ENCODE measurements around the gene SLC29A2. TPM values are rescaled to one million over a fixed set of nuclear protein-coding genes. Genes with fewer than 3 reads are reported as not detected.

SLC29A2 gene
- total RNA-seq, 6 donors from 2014 or later = 8.3 to 20.5 (median 13.1) TPM

DNA sequence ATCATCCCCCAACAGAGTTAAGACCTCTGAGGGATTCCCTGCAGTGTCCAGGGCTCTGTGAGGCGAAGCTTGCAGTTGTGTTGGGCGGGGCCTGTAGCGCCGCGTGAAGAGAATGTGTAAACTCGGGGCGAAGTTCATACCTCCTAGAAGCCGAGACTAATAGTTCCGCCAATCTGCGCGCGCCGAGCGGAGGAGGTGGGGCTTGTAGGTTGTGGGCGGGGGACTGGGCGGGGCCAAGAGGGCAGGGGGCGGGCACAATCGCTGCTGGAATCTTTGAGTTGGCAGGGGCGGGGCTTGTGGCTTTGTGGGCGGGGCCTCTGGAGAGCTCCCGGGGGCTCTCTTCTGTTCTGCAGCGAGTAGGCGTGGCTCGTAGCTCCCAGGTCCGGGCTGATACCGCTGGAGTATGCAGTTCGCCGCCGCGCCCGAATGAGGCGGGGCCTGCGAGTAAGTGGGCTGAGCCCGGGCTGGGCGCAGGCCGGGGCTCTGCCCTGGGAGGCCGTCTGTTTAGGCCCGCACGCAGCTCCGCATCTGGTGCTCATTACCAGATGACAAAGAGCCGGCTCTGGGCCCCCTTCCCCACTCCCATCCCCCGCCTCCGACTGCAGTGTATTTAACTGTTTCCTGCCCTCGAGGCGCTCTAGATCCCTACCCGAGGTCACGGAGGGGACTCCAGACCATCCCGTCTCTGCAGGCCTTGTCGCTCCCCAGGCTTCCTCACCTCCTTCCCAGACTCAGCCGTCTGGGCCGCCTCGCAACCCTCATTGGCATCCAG, 58.8 kb downstream of the SLC29A2 start:
- H3K9me3 ChIP-seq = no peaks in the 10 kb centered on the region
- WGBS, 2 donors = 0 to 3% methylated on average over 4 to 44 of the region's 52 CpGs
- no peaks in the 10 kb centered on the region for H3K27me3 ChIP-seq
- peaks cover 24 to 32% (median 26%) of the 10 kb centered on the region in 4 donors for H3K4me1 ChIP-seq
- H3K27ac ChIP-seq = peak overlapping the region; percentile 82 to 90 (median 86)
- ATAC-seq (ENCODE audit: low FRiP score in 2 of 2) (peak; percentile 91 to 96), DNase-seq (peak; percentile 99 to 100)
- TF ChIP-seq EP300 (IDR thresholded peaks at IDR 0.05) = no peak
- peak; percentile 6 to 55 for TF ChIP-seq POLR2AphosphoS5 (IDR thresholded peaks at IDR 0.05)
- TF ChIP-seq, protein P1, sequence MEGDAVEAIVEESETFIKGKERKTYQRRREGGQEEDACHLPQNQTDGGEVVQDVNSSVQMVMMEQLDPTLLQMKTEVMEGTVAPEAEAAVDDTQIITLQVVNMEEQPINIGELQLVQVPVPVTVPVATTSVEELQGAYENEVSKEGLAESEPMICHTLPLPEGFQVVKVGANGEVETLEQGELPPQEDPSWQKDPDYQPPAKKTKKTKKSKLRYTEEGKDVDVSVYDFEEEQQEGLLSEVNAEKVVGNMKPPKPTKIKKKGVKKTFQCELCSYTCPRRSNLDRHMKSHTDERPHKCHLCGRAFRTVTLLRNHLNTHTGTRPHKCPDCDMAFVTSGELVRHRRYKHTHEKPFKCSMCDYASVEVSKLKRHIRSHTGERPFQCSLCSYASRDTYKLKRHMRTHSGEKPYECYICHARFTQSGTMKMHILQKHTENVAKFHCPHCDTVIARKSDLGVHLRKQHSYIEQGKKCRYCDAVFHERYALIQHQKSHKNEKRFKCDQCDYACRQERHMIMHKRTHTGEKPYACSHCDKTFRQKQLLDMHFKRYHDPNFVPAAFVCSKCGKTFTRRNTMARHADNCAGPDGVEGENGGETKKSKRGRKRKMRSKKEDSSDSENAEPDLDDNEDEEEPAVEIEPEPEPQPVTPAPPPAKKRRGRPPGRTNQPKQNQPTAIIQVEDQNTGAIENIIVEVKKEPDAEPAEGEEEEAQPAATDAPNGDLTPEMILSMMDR (IDR thresholded peaks at IDR 0.05) = no peak
- peak in 1 of 4 donors; percentile 47 for TF ChIP-seq POLR2A (IDR thresholded peaks at IDR 0.05)
- H3K4me3 ChIP-seq = peak overlapping the region; percentile 54 to 72 (median 66)
- H3K36me3 ChIP-seq = no peaks in the 10 kb centered on the region

Small RNA genes lying within 50 kb of the gene (small RNA-seq; reads per million reads assigned to genes)
- gene RF00017 (0 reads per million in 4 donors), gene RNU1-84P (0 reads per million in 4 donors)

Other genes starting within 250 kb of the SLC29A2 start
- gene KLC2, start 114.1 kb downstream of the SLC29A2 start, total RNA-seq = 10 to 100 TPM; 24.1 to 41.0 (median 34.4) TPM
- 100 to 1,000 TPM in 5 of 6 donors, 10 to 100 TPM in 1; 34.6 to 173 (median 122) TPM for gene RAB1B, start 103.1 kb downstream of the SLC29A2 start, total RNA-seq
- 1 to 10 TPM in 4 of 6 donors, not detected in 2; 1.4 to 2.0 (median 1.6) TPM for gene CNIH2, start 93.6 kb downstream of the SLC29A2 start, total RNA-seq
- gene YIF1A, start 82.6 kb downstream of the SLC29A2 start, total RNA-seq = 100 to 1,000 TPM in 1 of 6 donors, 10 to 100 TPM in 5; 25.1 to 107 (median 68.2) TPM
- 1 to 10 TPM in 1 of 6 donors, under 1 TPM in 1, not detected in 4; 0.29 to 1.9 TPM for gene TMEM151A, start 79.9 kb downstream of the SLC29A2 start, total RNA-seq
- gene CD248, start 54.7 kb downstream of the SLC29A2 start, total RNA-seq = 10 to 100 TPM in 2 of 6 donors, 1 to 10 TPM in 3, under 1 TPM in 1; 0.59 to 85.6 (median 6.5) TPM
- 10 to 100 TPM in 1 of 6 donors, 1 to 10 TPM in 5; 5.2 to 19.0 (median 8.9) TPM for gene RIN1, start 35.3 kb downstream of the SLC29A2 start, total RNA-seq
- 10 to 100 TPM; 34.8 to 63.8 (median 37.1) TPM for gene BRMS1, start 26.7 kb downstream of the SLC29A2 start, total RNA-seq
- 10 to 100 TPM; 15.7 to 48.9 (median 27.4) TPM for gene B4GAT1, start 24.1 kb downstream of the SLC29A2 start, total RNA-seq
- gene NPAS4, start 49.3 kb upstream of the SLC29A2 start, total RNA-seq = not detected
- 10 to 100 TPM; 25.3 to 44.8 (median 33.0) TPM for gene MRPL11, start 67.1 kb upstream of the SLC29A2 start, total RNA-seq
- gene PELI3, start 95.1 kb upstream of the SLC29A2 start, total RNA-seq = 10 to 100 TPM; 14.9 to 19.6 (median 16.9) TPM
- gene DPP3, start 108.7 kb upstream of the SLC29A2 start, total RNA-seq = 10 to 100 TPM; 19.3 to 79.6 (median 44.9) TPM
- 100 to 1,000 TPM in 1 of 6 donors, 10 to 100 TPM in 5; 26.0 to 145 (median 44.8) TPM for gene BBS1, start 138.9 kb upstream of the SLC29A2 start, total RNA-seq
- 10 to 100 TPM; 12.4 to 24.8 (median 14.1) TPM for gene ZDHHC24, start 174.3 kb upstream of the SLC29A2 start, total RNA-seq
- under 1 TPM in 1 of 6 donors, not detected in 5; 0.24 TPM for gene ACTN3, start 175.1 kb upstream of the SLC29A2 start, total RNA-seq
- 10 to 100 TPM; 28.5 to 81.7 (median 40.3) TPM for gene CTSF, start 196.8 kb upstream of the SLC29A2 start, total RNA-seq
- 1 to 10 TPM in 1 of 6 donors, under 1 TPM in 4, not detected in 1; 0.20 to 4.2 (median 0.44) TPM for gene CCDC87, start 221.3 kb upstream of the SLC29A2 start, total RNA-seq
- gene CCS, start 221.4 kb upstream of the SLC29A2 start, total RNA-seq = 10 to 100 TPM; 24.3 to 82.8 (median 34.0) TPM
- gene RBM14, start 244.9 kb upstream of the SLC29A2 start, total RNA-seq = 100 to 1,000 TPM in 1 of 6 donors, 10 to 100 TPM in 5; 45.7 to 114 (median 73.1) TPM

All from upper lobe of left lung (tissue), 6 donors.